ENCODE measurements around the gene LDLRAP1. TPM values are rescaled to one million over a fixed set of nuclear protein-coding genes. Genes with fewer than 3 reads are reported as not detected.

LDLRAP1 gene
- total RNA-seq, 2 donors from 2014 or later = 35.7 to 40.1 TPM

- Histone ChIP-seq H3K27me3 (no peaks in the 10 kb centered on the region), H3K27ac (no peak overlapping the region), H3K4me1 (peaks cover 28% of the 10 kb centered on the region), H3K9ac (ENCODE audit: low read depth in 2 of 2, low read length in 2 of 2) (no peak overlapping the region), H3K4me3 (no peak overlapping the region), H3K36me3 (peaks cover 6% of the 10 kb centered on the region), H3K9me3 (no peaks in the 10 kb centered on the region)
- no peak for DNase-seq
- intact Hi-C loops (cut with DNase I) = no loop called here
- no peak for TF ChIP-seq CTCF (IDR thresholded peaks at IDR 0.05)
Measured at GRCh38 chr1:25553749-25554429, 10.5 kb downstream of the LDLRAP1 start.

- TF ChIP-seq CTCF (IDR thresholded peaks at IDR 0.05) = no peak
- H3K36me3 ChIP-seq = peaks cover 6% of the 10 kb centered on the region
- H3K27ac ChIP-seq = no peak overlapping the region
- peaks cover 23% of the 10 kb centered on the region for H3K4me1 ChIP-seq
- intact Hi-C loops (cut with DNase I) = no loop called here
- H3K9me3 ChIP-seq = no peaks in the 10 kb centered on the region
- H3K9ac ChIP-seq (ENCODE audit: low read depth in 2 of 2, low read length in 2 of 2) = no peak overlapping the region
- DNase-seq = no peak
- no peaks in the 10 kb centered on the region for H3K27me3 ChIP-seq
- no peak overlapping the region for H3K4me3 ChIP-seq
Measured at GRCh38 chr1:25554430-25554780, 11.0 kb downstream of the LDLRAP1 start.

GRCh38 chr1:25554886-25555752, 11.7 kb downstream of the LDLRAP1 start:
- no peak for DNase-seq
- H3K27me3 ChIP-seq = no peaks in the 10 kb centered on the region
- TF ChIP-seq CTCF (IDR thresholded peaks at IDR 0.05) = no peak
- H3K36me3 ChIP-seq = peaks cover 6% of the 10 kb centered on the region
- intact Hi-C loops (cut with DNase I) = no loop called here
- H3K4me3 ChIP-seq = no peak overlapping the region
- H3K9ac ChIP-seq (ENCODE audit: low read depth in 2 of 2, low read length in 2 of 2) = no peak overlapping the region
- no peak overlapping the region for H3K27ac ChIP-seq
- H3K4me1 ChIP-seq = peaks cover 16% of the 10 kb centered on the region
- no peaks in the 10 kb centered on the region for H3K9me3 ChIP-seq

GRCh38 chr1:25555753-25556092, 12.3 kb downstream of the LDLRAP1 start:
- H3K27ac ChIP-seq = no peak overlapping the region

More at GRCh38 chr1:25555753-25556092, 12.3 kb downstream of the LDLRAP1 start:
- H3K9ac ChIP-seq (ENCODE audit: low read depth in 2 of 2, low read length in 2 of 2) = no peak overlapping the region
- no peak overlapping the region for H3K4me3 ChIP-seq
- TF ChIP-seq CTCF (IDR thresholded peaks at IDR 0.05) = no peak
- intact Hi-C loops (cut with DNase I) = no loop called here
- peaks cover 6% of the 10 kb centered on the region for H3K36me3 ChIP-seq
- no peak for DNase-seq
- peaks cover 13% of the 10 kb centered on the region for H3K4me1 ChIP-seq
- no peaks in the 10 kb centered on the region for H3K27me3 ChIP-seq
- no peaks in the 10 kb centered on the region for H3K9me3 ChIP-seq

All from colonic mucosa (tissue), 4 donors.